PC-3 (cell line): ENCODE measurements around the gene RAPGEF4. TPM values are rescaled to one million over a fixed set of nuclear protein-coding genes. Genes with fewer than 3 reads are reported as not detected.
"Not testable (repeated sequence)": the region's sequence is repeated elsewhere in the genome, so short reads cannot be mapped to it uniquely, and the experiment has no call there.

Source experiments
- ATAC-seq: fragments of 200-7000 bp; cut with Tn5 transposase; 2 replicates; pipeline ENCODE4 v1.9.1; 2020; ENCODE audit warnings: mild to moderate bottlenecking, moderate library complexity
- BruUV-seq: library from RNA; stranded (reverse); fragments of 400-500 nt; replicated peaks from 2 replicates; lab custom pipeline; 2021; lab: Mats Ljungman, UMichigan
- CTCF ChIA-PET: fragments of 300-600 bp; sonication (Branson Sonifier 250); formaldehyde crosslinking; loops from one replicate; lab custom pipeline; 2022; ENCODE audit warnings: antibody characterized with exemption; lab: Charles Lee
- POLR2A ChIA-PET: fragments of 300-600 bp; sonication (Branson Sonifier 250); formaldehyde crosslinking; loops from one replicate; lab custom pipeline; 2022; ENCODE audit warnings: antibody characterized with exemption; ENCODE audit not compliant: unreplicated experiment; lab: Charles Lee
- DNase-seq: peaks from one replicate; pipeline ENCODE4 v3.0.0-alpha.2; 2015
- H2AFZ ChIP-seq: fragments of 300-600 bp; sonication (generic); 2 replicates; pipeline ENCODE4 v1.6.0; 2016; ENCODE audit warnings: antibody characterized with exemption, low read length
- H3F3A ChIP-seq: fragments of 300-600 bp; sonication (generic); one replicate; pipeline ENCODE4 v1.6.0; 2017; ENCODE audit warnings: antibody characterized with exemption, low read length, control low read depth, mild to moderate bottlenecking; ENCODE audit not compliant: unreplicated experiment
- H3K27ac ChIP-seq: fragments of 300-600 bp; sonication (generic); 2 replicates; pipeline ENCODE4 v1.5.1; 2016; ENCODE audit warnings: mild to moderate bottlenecking, low read length
- H3K27me3 ChIP-seq: fragments of 300-600 bp; sonication (generic); 2 replicates; pipeline ENCODE4 v1.6.1; 2016; ENCODE audit warnings: low read length, mixed read lengths
- H3K36me3 ChIP-seq: fragments of 300-600 bp; sonication (generic); 2 replicates; pipeline ENCODE4 v1.6.1; 2016; ENCODE audit warnings: low read depth, mixed run types, low read length, mixed read lengths
- H3K4me1 ChIP-seq: fragments of 300-600 bp; sonication (generic); 2 replicates; pipeline ENCODE4 v1.5.1; 2016; ENCODE audit warnings: low read length; ENCODE audit not compliant: insufficient read depth
- H3K4me2 ChIP-seq: fragments of 300-600 bp; sonication (generic); 2 replicates; pipeline ENCODE4 v1.6.0; 2016; ENCODE audit warnings: low read length
- H3K4me3 ChIP-seq: fragments of 300-600 bp; sonication (generic); 2 replicates; pipeline ENCODE4 v1.5.1; 2016; ENCODE audit warnings: mild to moderate bottlenecking, low read length, mixed read lengths
- H3K79me2 ChIP-seq: fragments of 300-600 bp; sonication (generic); 2 replicates; pipeline ENCODE4 v1.6.1; 2017; ENCODE audit warnings: low read length, mixed read lengths
- H3K9ac ChIP-seq: fragments of 300-600 bp; sonication (generic); 2 replicates; pipeline ENCODE4 v1.6.0; 2016; ENCODE audit warnings: mild to moderate bottlenecking, low read length
- H3K9me2 ChIP-seq: fragments of 300-600 bp; sonication (generic); replicated peaks from 2 replicates; pipeline ENCODE4 v1.6.1; 2016; ENCODE audit warnings: mixed run types, low read length, mixed read lengths
- H3K9me3 ChIP-seq: fragments of 300-600 bp; sonication (generic); 2 replicates; pipeline ENCODE4 v1.6.1; 2016; ENCODE audit warnings: low read length, mixed read lengths
- H4K20me1 ChIP-seq: fragments of 300-600 bp; sonication (generic); 2 replicates; pipeline ENCODE4 v1.6.1; 2016; ENCODE audit warnings: low read length, mixed read lengths
- EZH2 ChIP-seq: fragments of 300-600 bp; sonication (generic); IDR thresholded peaks from one replicate; pipeline ENCODE4 v1.6.1; 2017; ENCODE audit warnings: antibody characterized with exemption, mild to moderate bottlenecking, low read length; ENCODE audit not compliant: unreplicated experiment
- EZH2phosphoT487 ChIP-seq: fragments of 300-600 bp; sonication (generic); IDR thresholded peaks from 2 replicates; pipeline ENCODE4 v1.6.1; 2018; ENCODE audit warnings: mild to moderate bottlenecking, antibody characterized with exemption, low read length, borderline replicate concordance
- intact Hi-C: fragments of 100-400 bp; cut with micrococcal nuclease; formaldehyde crosslinking; loops from 2 replicates; pipeline ENCODE4 v1.9.0; 2023
- total RNA-seq: library from RNA; depleted of rRNA; stranded (reverse); fragments of >200 nt; gene quantifications from 2 replicates; pipeline ENCODE4 v1.2.3, GENCODE V29; 2014
- TF ChIP-seq, protein P1 (sequence below): fragments of 300-600 bp; sonication (generic); conservative IDR thresholded peaks from 2 replicates; pipeline ENCODE4 v1.5.1; 2017; ENCODE audit warnings: antibody characterized with exemption, low read depth, mild to moderate bottlenecking, low read length

Gene RAPGEF4
- total RNA-seq, 1 experiment from 2014 or later, result 0.87 TPM

DNA sequence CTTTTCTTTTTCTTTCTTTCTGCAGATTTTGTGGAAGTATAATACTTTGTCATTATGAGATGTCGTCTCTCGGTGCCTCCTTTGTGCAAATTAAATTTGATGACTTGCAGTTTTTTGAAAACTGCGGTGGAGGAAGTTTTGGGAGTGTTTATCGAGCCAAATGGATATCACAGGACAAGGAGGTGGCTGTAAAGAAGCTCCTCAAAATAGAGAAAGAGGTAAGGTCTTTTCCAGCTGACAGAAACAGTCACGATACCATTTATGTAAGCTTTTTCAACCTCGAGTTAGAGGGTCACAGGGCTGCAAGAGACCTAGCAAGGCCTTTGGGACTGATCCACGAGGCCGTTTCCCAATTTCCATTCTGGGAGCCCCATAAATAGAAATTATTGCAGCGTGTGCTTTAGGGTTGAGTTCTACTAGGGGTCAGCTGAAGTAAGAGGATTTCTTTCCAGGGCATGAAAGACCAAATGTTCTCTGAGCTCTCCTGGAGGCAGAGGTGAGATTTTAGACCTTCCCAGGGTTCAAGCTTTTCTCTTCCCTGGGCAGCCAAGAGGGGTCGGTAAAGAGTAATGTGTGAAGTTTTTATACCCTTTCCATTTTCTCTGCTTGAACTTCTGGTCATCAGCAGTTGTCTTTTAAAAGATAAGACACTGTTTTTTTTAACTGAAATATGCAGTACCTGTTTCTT is 355.5 kb downstream of the RAPGEF4 start:
- Histone ChIP-seq H3K27me3 (no peaks in the 10 kb centered on the region), H3K9ac (no peak overlapping the region), H2AFZ (no peak overlapping the region), H4K20me1 (no peaks in the 10 kb centered on the region), H3F3A (no peaks in the 10 kb centered on the region), H3K36me3 (peaks cover 22% of the 10 kb centered on the region; the same call in 1 of the 2 replicates), H3K4me2 (no peak overlapping the region), H3K79me2 (peaks cover 58% of the 10 kb centered on the region), H3K4me3 (no peak overlapping the region), H3K27ac (no peak overlapping the region), H3K9me3 (no peaks in the 10 kb centered on the region), H3K4me1 (peaks cover 26% of the 10 kb centered on the region), H3K9me2 (no peaks in the 10 kb centered on the region)
- TF ChIP-seq EZH2 (no peak), EZH2phosphoT487 (no peak)
- TF ChIP-seq, protein P1, sequence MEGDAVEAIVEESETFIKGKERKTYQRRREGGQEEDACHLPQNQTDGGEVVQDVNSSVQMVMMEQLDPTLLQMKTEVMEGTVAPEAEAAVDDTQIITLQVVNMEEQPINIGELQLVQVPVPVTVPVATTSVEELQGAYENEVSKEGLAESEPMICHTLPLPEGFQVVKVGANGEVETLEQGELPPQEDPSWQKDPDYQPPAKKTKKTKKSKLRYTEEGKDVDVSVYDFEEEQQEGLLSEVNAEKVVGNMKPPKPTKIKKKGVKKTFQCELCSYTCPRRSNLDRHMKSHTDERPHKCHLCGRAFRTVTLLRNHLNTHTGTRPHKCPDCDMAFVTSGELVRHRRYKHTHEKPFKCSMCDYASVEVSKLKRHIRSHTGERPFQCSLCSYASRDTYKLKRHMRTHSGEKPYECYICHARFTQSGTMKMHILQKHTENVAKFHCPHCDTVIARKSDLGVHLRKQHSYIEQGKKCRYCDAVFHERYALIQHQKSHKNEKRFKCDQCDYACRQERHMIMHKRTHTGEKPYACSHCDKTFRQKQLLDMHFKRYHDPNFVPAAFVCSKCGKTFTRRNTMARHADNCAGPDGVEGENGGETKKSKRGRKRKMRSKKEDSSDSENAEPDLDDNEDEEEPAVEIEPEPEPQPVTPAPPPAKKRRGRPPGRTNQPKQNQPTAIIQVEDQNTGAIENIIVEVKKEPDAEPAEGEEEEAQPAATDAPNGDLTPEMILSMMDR, result no peak; the same call in 1 of the 2 replicates
- ATAC-seq (no peak), DNase-seq (no peak)
- intact Hi-C loops, result no loop called here
- POLR2A ChIA-PET, result no interaction called here
- CTCF ChIA-PET, result no interaction called here
- no TSS peak for BruUV-seq

DNA sequence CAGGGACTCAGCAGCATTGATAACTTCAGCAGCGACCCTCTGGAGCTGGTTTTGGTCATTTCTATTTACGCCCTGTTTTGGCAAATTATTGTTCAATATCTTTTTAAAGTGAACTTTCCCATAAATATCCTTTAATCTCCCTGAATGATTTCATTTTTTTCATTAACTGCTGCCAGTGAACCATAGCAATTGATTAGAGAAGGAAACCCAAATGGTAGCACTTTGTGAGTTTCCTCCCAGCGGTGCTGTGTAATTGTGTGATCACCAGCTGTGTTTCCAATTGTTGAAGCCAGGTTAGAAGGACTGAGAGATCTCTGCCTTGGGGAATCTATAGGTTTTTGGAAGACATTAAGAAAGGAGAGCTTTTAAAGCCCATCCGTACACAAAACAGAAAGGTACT is 356.3 kb downstream of the RAPGEF4 start:
- DNase-seq (no peak), ATAC-seq (no peak)
- no peak overlapping the region for H3K4me2 ChIP-seq
- no peak overlapping the region for H2AFZ ChIP-seq
- H3K27me3 ChIP-seq, result no peaks in the 10 kb centered on the region
- H3K27ac ChIP-seq, result no peak overlapping the region
- H3K9ac ChIP-seq, result no peak overlapping the region
- peaks cover 51% of the 10 kb centered on the region for H3K79me2 ChIP-seq
- H4K20me1 ChIP-seq, result no peaks in the 10 kb centered on the region
- ChIA-PET POLR2A (no interaction called here), CTCF (no interaction called here)
- H3F3A ChIP-seq, result no peaks in the 10 kb centered on the region
- H3K36me3 ChIP-seq, result peaks cover 24% of the 10 kb centered on the region
- peaks cover 18% of the 10 kb centered on the region for H3K4me1 ChIP-seq
- no peaks in the 10 kb centered on the region for H3K9me2 ChIP-seq
- TF ChIP-seq, protein P1, result no peak
- TF ChIP-seq EZH2, result no peak
- no peak for TF ChIP-seq EZH2phosphoT487
- BruUV-seq, result no TSS peak
- H3K9me3 ChIP-seq, result no peaks in the 10 kb centered on the region
- intact Hi-C loops, result no loop called here
- H3K4me3 ChIP-seq, result no peak overlapping the region

DNA sequence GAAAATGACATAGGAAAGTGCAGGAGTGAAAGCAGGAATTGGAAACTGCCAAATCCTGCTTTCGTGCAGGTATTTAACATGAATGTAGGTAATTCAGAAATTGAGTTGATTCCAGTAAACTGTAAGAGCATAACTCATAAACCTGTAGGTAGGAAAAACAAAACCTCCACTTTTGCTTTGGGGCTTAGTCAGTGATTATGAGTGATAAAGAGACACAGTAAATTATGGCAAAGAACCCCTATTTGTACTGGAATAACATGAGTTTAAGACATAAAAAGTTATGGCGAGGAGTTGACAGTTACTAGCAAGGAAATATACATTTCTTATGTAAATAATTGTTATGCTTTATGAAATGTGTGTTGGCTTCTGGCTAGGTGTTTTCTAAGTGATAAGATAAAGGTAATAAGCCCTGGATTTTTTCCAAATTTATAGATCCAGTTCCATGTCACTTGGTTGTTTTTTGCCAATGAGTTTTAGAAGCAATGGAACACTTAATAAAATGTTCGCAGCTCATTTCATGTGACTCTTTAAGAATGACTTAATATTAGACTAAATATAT is 357.3 kb downstream of the RAPGEF4 start:
- no peak overlapping the region for H3K4me3 ChIP-seq
- TF ChIP-seq EZH2 (no peak), EZH2phosphoT487 (no peak)
- TF ChIP-seq, protein P1, result no peak
- H3K9ac ChIP-seq, result no peak overlapping the region
- no peak overlapping the region for H2AFZ ChIP-seq
- ChIA-PET CTCF (no interaction called here), POLR2A (no interaction called here)
- H3K36me3 ChIP-seq, result peaks cover 24% of the 10 kb centered on the region
- no peak for ATAC-seq
- BruUV-seq, result no TSS peak
- H3K4me1 ChIP-seq, result peaks cover 8% of the 10 kb centered on the region
- H3K9me2 ChIP-seq, result no peaks in the 10 kb centered on the region
- intact Hi-C loops, result no loop called here
- H3K4me2 ChIP-seq, result no peak overlapping the region
- peaks cover 41% of the 10 kb centered on the region for H3K79me2 ChIP-seq
- H3K9me3 ChIP-seq, result no peaks in the 10 kb centered on the region
- H3K27me3 ChIP-seq, result no peaks in the 10 kb centered on the region
- H4K20me1 ChIP-seq, result no peaks in the 10 kb centered on the region
- no peaks in the 10 kb centered on the region for H3F3A ChIP-seq
- no peak for DNase-seq
- H3K27ac ChIP-seq, result no peak overlapping the region

DNA sequence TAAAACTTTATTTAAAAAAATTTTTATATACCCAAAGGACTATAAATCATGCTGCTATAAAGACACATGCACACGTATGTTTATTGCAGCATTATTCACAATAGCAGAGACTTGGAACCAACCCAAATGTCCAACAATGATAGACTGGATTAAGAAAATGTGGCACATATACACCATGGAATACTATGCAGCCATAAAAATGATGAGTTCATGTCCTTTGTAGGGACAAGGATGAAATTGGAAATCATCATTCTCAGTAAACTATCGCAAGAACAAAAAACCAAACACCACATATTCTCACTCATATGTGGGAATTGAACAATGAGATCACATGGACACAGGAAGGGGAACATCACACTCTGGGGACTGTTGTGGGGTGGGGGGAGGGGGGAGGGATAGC is 358.0 kb downstream of the RAPGEF4 start:
- ATAC-seq, H3K27ac ChIP-seq, intact Hi-C loops, POLR2A ChIA-PET, CTCF ChIA-PET, H3K9me3 ChIP-seq, H3K9me2 ChIP-seq, H3K4me2 ChIP-seq, H3F3A ChIP-seq, H2AFZ ChIP-seq, H4K20me1 ChIP-seq, H3K4me1 ChIP-seq, H3K4me3 ChIP-seq, BruUV-seq, H3K27me3 ChIP-seq, H3K9ac ChIP-seq, DNase-seq: not testable (repeated sequence)
- Histone ChIP-seq H3K79me2 (peaks cover 34% of the 10 kb centered on the region), H3K36me3 (peaks cover 24% of the 10 kb centered on the region)
